ENCODE measurements around the gene TF.

Gene TF

DNA sequence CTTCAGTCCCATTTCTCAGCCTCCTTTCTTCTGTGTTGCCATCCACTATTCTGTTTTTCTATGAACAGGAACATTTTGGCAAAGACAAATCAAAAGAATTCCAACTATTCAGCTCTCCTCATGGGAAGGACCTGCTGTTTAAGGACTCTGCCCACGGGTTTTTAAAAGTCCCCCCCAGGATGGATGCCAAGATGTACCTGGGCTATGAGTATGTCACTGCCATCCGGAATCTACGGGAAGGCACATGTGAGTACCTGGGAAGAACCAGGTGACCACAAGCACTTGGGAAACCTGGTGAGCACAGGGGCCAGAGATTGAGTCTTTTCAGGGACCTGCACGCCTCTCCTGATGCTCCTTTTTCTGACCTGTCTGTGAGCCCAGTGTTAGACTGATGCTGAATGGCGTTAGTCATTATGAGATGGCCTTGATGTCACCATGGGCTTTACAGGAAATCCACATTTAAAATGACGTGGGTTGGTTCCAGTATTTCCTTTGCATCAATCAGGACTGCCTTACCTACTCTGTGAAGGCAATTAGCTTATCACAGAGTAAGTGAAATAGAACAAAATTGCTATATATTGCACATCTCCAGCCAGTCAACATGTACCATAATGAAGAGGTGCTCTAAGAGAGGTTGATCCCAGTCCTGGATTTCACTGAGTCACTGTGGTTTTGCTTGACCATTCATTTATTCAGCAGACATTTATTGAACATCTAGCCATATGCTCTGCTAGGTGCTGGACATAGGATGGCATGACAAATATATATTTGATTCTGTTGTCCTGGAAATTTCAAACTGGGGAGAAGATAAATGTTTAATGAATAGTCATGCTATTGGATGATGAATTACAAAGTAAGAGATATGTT lies 11.7 kb downstream of the TF start:
- Mint-ChIP-seq H3K27ac (no peak overlapping the region), H3K4me1 (no peaks in the 10 kb centered on the region), H3K36me3 (ENCODE audit: low read depth) (no peaks in the 10 kb centered on the region)

DNA sequence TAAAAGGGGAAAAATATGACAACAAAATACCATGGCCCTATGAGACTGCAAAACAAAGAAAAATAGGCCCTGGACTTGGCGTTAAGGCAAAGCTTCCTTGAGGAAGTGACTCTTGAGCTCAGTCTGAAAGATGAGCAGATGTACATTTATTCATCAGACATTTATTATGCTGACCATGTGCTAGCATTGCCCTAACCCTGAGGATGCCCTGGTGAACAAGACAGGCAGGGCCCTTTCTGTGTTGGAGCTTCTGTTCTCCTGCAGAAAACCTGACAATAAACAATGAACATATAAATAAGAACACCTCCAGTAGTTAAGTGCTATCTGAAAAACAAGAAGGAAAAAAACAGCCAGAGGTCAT lies 12.4 kb downstream of the TF start:
- TF ChIP-seq, protein P1, sequence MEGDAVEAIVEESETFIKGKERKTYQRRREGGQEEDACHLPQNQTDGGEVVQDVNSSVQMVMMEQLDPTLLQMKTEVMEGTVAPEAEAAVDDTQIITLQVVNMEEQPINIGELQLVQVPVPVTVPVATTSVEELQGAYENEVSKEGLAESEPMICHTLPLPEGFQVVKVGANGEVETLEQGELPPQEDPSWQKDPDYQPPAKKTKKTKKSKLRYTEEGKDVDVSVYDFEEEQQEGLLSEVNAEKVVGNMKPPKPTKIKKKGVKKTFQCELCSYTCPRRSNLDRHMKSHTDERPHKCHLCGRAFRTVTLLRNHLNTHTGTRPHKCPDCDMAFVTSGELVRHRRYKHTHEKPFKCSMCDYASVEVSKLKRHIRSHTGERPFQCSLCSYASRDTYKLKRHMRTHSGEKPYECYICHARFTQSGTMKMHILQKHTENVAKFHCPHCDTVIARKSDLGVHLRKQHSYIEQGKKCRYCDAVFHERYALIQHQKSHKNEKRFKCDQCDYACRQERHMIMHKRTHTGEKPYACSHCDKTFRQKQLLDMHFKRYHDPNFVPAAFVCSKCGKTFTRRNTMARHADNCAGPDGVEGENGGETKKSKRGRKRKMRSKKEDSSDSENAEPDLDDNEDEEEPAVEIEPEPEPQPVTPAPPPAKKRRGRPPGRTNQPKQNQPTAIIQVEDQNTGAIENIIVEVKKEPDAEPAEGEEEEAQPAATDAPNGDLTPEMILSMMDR (IDR thresholded peaks at IDR 0.05; ENCODE audit: unreplicated experiment in 3 of 3), result no peak
- Mint-ChIP-seq H3K4me3 (no peak overlapping the region), H3K27ac (no peak overlapping the region), H3K27me3 (ENCODE audit: low read depth) (peaks cover 3% of the 10 kb centered on the region), H3K9me3 (no peaks in the 10 kb centered on the region), H3K4me1 (peaks cover 2% of the 10 kb centered on the region), H3K36me3 (ENCODE audit: low read depth) (no peaks in the 10 kb centered on the region)

More for the DNA sequence above, 11.7 kb downstream of the TF start:
- H3K27me3 Mint-ChIP-seq (ENCODE audit: low read depth), result no peaks in the 10 kb centered on the region
- no peak overlapping the region for H3K4me3 Mint-ChIP-seq
- no peaks in the 10 kb centered on the region for H3K9me3 Mint-ChIP-seq
- TF ChIP-seq, protein P1 (IDR thresholded peaks at IDR 0.05; ENCODE audit: unreplicated experiment in 3 of 3), result no peak

GRCh38 chr3:133758964-133759739 lies 13.0 kb downstream of the TF start:
- H3K36me3 Mint-ChIP-seq (ENCODE audit: low read depth), result no peaks in the 10 kb centered on the region
- H3K27ac Mint-ChIP-seq, result no peak overlapping the region
- no peak overlapping the region for H3K4me3 Mint-ChIP-seq
- no peaks in the 10 kb centered on the region for H3K9me3 Mint-ChIP-seq
- TF ChIP-seq, protein P1 (IDR thresholded peaks at IDR 0.05; ENCODE audit: unreplicated experiment in 3 of 3), result no peak
- H3K4me1 Mint-ChIP-seq, result peaks cover 8% of the 10 kb centered on the region
- H3K27me3 Mint-ChIP-seq (ENCODE audit: low read depth), result peaks cover 8% of the 10 kb centered on the region

DNA sequence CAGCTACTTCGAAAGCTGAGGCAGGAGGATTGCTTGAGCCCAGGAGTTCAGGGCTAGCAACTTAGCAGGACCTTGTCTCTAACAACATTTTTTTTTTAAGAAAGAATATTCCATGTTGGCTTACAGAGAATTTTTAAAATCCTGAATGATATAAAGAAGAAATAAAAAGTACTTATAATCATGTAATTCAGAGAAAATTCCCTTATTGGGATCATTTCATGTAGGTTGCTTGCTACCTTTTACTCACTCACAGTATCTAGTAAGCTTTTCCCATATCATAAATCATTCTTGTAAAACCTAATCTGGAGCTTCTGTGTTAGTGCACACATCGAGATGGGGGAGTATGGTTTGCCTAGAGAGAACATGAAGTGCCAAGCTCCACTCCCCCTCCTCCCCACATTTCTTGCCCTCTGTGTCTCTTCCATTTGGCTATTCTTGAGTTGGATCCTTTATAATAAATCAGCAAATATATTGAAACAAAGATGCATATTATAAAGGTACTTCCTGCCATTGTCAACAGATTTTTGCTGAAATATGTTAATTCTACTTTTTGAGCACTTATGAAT lies 13.6 kb downstream of the TF start:
- peaks cover 15% of the 10 kb centered on the region for H3K4me1 Mint-ChIP-seq
- TF ChIP-seq, protein P1 (IDR thresholded peaks at IDR 0.05; ENCODE audit: unreplicated experiment in 3 of 3), result no peak
- no peak overlapping the region for H3K4me3 Mint-ChIP-seq
- peaks cover 10% of the 10 kb centered on the region for H3K27me3 Mint-ChIP-seq (ENCODE audit: low read depth)
- H3K9me3 Mint-ChIP-seq, result no peaks in the 10 kb centered on the region
- no peaks in the 10 kb centered on the region for H3K36me3 Mint-ChIP-seq (ENCODE audit: low read depth)
- no peak overlapping the region for H3K27ac Mint-ChIP-seq

GRCh38 chr3:133760916-133761315 lies 14.7 kb downstream of the TF start:
- Mint-ChIP-seq H3K27me3 (ENCODE audit: low read depth) (peaks cover 10% of the 10 kb centered on the region), H3K4me3 (no peak overlapping the region), H3K36me3 (ENCODE audit: low read depth) (no peaks in the 10 kb centered on the region), H3K4me1 (peaks cover 18% of the 10 kb centered on the region), H3K9me3 (no peaks in the 10 kb centered on the region), H3K27ac (no peak overlapping the region)
- TF ChIP-seq, protein P1 (IDR thresholded peaks at IDR 0.05; ENCODE audit: unreplicated experiment in 3 of 3), result no peak

All from nephron (organoid).